NCI-H2107 (cell line): ENCODE data around the gene SLC23A3.

ENCODE experiments used
- DNase-seq: peaks from one replicate; lab custom pipeline; 2025; lab: John Stamatoyannopoulos, UW

Gene SLC23A3

DNA sequence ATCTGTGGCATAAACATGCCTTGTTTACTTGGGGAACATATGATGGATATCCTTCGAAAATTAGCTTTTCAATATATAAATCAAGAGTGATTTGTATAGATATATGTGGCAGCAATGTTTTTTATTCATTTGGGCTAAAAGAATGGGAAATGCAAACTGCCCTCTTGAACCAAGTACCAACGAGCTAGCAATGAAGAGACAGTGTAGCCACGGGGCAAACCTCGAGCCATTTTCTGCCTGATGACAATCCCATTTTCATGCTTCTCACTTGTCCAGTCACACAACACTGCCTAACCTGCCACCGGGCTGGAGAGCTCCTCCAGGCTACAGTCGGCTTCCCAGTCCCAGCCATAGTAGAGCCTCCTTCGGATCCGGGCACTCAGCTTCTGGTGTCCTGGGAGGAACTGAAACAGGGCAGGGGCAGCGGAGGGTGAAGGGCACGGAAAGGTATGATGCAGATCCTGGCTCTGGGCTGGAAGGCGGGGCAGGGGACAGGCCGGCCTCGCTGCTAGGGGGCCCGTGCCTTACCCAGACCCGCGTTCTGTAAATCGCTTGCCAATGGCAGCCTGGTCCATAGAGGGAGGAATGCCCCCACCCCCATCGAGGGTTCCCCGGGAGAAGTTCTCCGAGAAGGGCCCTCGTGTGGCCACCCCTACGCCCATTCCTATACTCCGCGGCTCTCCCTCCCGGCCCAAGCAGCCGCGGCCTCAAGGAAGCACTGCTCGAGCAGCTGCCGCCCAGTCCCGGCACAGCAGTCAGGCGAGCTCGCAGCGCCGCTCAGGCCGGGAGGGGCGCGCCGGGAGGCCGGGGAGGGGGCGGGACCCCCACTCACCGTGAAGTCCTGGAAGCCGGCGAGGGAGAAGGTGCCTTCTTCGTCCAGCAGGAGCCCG lies 6.3 kb upstream of the SLC23A3 start:
- DNase-seq: no peak

DNA sequence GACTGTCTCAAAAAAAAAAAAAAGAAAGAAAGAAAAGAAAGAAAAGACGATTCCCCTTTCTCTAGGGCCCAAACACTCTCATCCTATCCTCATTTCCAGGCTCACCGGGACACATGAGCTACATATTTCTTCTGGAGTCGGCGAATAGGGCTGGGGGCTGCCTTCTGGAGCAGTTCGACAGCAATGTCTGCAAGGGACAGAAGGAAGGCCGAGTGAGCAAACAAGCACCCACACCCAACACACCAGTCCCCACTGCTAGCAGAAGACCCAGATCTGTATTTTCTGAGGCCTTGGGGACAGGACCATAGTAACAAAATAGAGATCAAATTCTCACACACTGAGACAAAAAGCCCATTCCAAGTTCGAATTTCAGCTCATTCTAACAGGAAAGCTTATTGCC lies 5.7 kb upstream of the SLC23A3 start:
- DNase-seq: no peak

DNA sequence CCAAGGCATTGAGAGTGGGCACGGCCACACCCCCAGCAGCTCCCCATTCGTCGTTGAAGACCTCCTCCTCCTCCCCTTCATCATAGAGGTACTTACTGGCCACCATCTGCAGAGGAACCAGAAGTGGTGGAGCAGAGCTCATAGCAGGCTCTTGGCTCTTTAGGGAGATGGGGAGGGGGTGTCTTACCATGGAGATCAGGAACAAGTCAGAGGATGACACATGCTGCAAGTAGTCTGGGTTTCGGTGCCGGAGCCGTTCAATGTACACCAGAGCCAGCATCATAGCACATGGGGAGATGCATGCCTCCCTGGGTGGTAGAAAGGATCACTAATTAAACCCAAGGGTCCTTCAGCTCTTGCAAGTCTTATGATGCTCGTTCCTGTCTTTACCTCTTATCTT lies 5.0 kb upstream of the SLC23A3 start:
- no peak for DNase-seq

DNA sequence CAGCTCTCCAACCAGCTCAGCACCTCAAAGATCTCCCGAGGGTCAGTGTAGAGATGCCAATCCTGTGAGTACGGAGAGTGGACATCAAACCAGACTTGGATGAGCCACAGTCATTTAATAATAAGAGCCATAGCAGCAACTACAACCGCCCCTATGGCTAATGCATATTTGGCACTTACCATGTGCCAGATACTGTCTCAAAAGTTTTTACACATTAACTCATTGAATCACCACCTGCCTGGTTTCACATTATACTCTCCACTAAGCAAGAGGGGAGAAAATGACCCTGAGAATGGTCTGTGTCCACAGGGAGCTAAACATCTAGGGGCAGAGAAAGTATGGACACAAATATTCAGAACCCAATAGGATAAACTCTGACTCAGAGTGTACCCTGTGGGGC lies 4.3 kb upstream of the SLC23A3 start:
- DNase-seq: no peak

DNA sequence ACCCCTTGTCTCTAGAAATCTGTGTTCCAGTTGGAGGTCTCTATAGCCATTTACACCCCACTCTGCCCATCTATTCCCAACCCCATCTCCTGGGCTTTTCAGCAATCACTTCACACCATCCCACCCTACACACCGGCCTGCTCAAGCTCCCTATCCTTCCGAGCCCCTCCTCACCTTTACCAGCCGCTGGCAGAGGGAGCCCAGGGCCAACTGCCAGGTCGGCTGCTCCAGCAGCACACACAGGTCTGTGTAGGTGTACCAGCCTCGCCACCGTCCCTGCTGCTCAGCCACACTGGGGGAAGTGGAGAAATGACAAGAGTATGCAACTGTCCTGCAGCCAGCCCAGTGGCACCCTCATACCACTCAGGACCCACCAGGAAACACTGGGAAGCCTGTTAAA lies 3.3 kb upstream of the SLC23A3 start:
- DNase-seq: no peak

DNA sequence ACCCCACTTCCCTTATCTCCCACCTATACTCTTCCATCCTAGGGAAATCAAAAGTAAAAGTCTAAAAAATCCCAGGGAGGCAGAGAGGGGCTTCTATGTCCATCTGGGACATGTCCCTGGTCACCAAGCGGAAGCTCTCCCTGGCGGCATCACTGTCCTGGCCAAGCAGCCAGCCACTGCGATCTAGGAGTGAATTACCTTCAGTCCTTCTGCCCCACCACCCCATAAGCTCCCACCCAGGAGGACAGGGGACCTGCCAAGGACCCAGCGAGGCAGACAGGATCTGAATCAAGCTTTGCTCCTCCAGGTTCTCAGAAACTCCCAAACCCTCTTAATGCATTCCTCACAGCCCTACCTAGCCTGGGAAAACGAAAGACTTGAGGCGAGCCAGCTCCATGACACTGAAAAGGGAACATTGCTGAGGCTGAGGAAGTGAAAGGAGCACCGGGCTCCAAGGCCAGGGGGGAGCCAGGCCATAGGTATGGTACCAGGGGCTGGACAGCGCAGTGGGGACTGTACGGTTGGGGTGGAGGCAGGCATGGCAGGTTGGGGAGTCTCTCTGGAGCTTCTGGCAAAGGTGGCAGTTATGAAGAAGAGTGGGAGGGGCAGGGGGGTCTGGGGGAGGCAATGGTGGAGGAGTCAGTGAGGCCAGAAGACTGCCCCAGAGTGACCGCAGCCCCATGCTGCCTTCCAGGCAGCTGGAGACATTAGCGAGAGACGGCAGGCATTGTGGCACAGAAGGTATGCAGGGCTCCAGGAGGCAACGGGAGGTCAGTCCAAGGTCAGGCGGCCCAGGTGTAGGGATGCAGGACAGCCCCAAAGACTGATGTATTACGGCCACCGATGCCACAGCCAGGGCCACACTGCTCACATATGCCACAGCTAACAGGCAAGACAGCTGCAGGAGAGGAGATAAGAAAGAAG lies 2.7 kb upstream of the SLC23A3 start:
- DNase-seq: no peak

DNA sequence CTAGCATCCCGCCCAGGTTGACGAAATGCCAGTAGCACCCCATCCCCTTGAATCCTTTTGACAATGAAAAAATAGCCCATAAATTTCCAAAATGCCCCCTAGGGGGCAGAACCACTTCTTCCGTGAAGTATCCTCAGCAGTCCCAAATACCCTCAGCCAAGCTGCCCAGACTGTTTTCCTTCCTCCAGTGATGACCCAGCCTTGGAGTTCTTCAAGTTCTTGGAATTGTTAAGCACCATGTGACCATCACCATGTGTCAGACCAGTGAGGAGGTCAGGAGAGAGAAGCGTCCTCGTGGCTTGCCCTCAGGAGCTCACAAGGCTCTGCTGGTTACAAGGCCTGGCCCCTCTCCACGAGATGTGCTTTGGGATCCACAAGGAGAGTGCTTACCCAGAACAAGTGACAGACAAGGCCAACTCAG lies 1.4 kb upstream of the SLC23A3 start:
- DNase-seq: no peak

DNA sequence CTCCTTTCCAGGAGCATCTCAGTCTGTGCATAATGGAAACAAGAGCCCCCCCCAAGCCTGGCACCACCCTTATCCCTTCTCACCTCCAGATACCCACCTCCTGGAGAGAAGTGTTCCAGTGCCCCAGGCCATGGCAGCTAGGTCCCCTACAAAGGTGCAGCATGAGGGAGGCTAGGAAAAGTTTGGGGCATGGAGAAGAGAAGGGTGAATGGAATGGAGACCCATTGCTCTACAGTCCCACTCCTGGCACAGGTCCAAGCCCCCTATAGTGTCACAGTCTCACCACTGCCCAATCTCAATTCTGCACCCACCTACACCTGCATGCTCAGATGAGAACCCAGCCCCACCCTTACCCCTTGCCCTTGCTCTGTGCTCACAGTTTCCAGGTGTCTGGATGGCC lies 897 bp downstream of the SLC23A3 start:
- DNase-seq: no peak

DNA sequence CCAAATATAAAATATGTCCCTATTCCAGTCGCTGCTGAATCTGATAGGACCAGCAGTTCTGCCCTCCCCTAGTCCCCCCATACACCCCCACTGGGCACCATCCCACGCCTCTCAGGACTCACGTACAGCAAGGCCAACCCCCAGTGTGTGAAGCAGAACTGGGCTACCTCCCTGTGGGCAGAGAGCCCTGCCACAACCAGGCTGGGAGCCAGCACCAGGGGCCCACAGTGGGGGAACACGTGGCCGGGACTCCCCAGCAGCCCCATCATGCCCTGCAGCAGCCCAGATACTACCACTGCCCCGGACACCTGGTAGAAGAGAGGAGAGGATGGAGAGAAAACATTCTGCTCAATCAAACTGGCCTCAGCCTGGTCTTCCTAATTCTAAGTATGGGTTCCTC lies 1.3 kb downstream of the SLC23A3 start:
- no peak for DNase-seq

DNA sequence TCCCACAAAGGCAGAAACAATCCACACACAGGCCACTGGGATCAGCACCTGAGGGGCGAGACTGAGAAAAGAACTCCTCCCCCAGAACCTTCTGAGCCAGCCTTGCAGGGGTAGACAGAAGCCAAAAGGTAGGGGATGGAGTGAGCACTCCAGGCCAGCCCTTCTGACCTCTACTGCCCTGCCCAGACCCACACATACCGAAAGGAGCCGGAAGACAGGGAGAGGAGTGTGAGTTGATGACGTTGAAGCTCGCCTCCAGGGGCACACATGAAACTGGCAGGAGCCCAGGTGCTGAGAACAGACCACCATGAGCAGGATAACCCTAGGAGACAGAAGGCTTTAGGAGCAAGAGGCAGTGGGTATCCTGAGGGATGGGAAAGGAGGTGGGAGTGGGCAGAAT lies 1.8 kb downstream of the SLC23A3 start:
- no peak for DNase-seq

DNA sequence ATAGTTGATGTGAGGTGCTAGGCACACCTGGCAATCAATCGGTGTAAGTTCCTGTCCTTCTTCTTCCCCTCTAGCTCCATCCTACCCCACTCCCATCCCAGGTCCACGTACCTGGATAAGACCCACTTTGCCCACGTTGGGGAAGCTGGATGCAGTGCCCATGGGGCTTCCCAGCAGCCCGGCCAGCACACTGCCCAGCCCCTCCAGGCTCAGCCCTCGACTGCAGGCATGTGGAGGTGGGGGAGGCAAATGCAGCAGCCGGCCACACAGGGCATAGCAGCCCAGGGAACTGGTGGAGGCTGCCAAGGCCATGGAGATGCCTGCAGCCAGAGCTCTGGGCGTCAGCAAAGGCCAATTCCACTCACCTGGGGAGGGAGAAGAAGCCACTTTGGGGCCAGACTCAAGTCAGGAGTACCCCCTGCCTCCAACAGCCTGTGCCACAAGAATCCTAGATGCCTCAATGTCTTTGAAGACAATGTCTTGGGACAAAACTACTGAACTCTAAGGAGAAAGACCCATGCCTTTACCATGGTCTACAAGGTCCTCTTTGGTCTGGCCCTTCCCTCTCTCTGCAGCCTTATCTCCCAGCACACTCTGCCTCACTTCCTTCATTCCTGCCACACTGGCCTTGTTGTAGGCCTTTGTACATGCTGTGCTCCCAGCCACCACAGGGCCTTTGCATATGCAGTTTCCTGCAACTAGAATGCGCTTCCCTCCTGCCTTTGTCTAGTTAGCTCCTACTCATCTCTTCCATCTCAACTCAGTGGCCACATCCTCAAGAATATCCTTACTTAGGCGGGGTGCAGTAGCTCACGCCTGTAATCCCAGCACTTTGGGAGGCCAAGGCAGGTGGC lies 4.5 kb downstream of the SLC23A3 start:
- DNase-seq: no peak

DNA sequence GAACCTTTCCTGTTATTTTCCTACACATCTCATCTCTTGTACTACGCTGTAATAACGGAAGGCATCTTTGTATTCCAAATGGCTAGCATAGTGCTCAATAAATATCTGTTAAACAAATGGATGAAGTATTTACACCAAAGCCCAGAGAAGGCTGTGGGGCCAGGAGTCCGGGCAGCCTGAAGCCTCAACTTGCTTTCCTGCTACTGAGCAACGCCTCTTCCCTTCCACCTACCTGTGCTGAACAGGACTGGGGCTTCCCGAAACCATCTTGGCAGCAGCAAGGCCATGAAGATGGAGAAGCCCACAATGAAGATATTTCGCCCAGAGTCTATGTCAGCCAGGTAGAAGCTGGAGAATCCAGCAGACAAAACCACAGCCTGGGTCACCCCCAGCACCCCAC lies 6.7 kb downstream of the SLC23A3 start:
- DNase-seq: no peak

DNA sequence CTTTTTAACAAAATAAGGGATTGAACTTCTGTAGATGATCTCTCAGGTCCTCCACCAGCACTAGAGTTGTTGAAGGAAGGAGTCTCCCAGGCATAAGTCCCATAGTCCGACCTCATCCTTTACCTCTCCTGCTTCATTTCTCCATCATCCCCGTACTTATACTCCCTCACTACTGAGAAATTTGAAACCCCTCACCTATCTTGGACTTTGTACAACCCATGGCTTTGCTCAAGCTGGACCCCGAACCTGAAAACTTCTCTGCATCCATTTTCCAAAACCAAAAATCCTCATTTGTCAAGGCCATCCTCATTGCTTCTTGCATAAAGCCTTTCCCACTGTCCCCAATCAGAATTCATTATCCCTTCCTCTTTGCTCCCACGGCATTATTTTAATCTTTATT lies 8.7 kb downstream of the SLC23A3 start:
- no peak for DNase-seq

DNA sequence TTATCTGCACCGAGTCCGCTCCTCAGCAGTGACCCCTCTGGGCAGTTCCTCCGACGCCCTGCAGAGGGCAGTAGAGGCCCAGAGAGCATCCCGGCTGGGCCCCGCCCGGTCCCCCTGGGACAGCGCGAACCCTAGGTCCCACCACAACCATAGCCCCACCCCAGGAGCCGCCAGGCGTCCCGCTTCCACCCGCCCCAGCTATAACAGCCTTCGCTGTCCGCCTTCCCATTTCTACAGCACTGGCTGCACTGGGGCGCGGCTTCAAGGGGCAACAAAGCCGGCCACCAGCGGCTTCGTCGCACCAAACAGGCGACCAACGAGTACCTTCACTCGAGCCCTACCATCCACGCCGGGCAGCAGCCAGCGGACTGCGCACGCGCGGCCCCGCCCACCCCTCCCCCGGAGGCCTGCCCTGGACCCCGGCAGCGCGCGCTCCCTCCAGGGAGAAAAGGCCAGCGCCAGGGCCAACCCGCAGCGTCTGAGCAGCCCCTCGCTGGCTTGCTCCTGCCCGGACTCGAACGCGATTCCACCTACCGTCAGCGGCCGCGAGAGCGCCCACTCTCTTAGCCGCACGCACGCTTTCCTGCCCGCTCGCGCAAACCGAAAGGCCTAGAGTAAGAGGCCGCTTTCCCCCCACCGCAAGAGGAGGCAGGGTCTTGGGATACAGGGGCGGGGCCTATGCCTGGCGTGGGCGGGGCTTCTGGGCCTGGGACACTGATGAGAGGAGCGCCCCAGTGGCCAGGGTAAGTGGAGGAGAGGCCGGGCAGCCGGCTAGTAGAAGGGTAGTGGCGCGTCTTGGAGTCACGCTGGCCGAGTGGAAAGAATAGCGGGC lies 9.4 kb downstream of the SLC23A3 start, which contains the start of gene NHEJ1:
Gene NHEJ1 (minus strand): TSS at position 630 of the 832 bp plus-strand sequence. CDS start 2,453 bp downstream, outside the sequence.
- DNase-seq: peak; percentile 36

DNA sequence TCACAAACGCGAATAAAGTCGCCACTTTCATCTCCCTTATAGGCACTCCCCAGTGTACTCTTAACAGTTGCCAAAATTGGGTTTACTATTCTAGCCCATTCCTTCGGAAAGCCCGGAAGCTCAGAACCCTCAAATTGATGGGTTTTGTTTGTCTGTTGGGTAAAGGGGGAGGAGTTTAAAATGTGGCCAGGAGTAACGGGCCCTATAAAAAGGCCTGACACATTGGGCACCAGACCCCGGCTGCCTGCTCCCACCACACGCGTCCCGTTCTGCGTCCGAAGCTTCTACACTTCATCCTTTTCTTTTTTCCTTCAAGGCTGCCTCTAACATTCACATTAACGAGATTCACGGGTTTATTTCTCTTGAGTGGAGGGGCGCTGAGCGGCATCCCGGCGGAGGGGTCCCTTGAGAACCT lies 10.1 kb downstream of the SLC23A3 start:
- no peak for DNase-seq

DNA sequence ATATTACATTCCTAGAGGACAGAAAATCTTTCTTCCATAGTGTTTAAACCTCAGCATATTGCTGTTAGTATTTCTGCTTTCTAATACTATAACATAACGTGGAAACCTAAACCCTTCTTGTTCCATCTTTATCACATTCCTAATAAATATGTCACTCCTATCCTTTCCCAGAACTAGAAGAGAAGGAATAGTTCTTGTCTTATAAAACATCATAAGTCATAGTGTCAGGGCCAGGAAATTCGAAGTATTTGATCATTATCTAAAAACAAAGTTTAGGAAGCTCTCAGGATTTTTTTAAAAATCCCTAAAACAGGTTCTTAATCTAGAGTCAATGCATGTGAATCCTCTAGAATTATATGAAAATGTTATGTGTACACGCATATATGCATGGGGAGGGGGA lies 11.2 kb downstream of the SLC23A3 start:
- DNase-seq: no peak

DNA sequence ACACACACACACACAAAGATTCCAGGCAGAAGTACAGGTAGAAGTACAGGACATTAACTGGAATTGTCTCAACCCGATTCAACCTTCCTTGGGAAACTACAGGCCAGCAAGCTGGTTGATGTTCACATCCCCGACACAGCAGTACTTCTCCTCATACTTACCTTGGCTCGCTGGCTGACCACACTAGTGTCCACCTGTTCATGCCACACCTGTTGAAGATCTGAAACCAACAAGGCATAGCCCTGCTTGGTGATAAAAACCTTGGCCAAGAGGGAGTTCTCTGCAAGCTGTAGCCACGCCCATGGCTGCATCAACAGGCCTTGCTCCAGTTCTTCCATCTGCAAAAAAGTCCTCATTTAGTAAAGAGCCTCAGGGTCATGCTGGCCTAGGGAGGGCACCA lies 11.8 kb downstream of the SLC23A3 start:
- DNase-seq: no peak

DNA sequence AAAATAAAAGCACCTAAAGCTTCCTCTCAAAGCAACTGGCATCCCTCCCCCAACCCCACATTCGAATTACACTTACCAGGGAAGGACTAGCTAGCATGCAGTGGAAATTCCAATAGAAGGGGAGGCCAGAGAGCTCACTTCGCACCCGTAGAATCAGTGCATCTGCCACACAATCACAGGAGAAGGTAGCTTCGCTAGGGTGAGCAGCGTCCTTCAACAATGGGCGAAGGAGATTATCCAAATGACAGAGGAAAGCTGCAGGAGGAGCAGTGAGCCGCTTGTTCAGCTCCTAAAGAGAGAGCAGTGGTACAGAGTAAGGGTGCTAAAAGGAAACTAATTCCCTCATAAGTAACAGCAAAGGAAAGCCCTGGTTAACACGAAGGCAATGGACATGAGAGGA lies 12.4 kb downstream of the SLC23A3 start:
- no peak for DNase-seq

DNA sequence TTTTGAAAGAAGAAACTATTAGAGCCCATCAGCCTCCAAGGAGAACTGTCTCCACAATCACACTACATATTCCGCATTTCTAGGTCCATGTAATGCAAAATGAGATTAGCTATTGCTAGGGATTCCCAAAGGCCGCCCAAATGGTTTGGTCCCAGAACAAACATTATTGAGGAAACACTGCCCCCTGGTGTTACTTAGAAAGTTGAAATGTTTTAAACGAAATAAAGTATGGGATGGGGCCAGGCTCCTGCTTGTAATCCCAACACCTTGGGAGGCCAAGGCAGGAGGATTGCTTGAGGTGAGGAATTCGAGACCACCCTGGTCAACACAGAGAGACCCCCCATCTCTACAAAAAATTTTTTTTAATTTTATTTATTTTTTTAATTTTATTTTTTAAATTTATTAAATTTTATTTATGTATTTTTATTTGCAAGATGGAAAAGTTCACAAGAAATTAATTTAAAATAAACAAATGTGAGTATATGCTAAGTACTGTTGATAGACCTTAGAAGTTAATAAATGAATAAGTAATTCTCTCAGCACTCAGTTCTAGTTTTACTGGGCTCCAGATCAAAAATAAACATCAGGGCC lies 14.7 kb downstream of the SLC23A3 start:
- DNase-seq: peak; percentile 67

DNA sequence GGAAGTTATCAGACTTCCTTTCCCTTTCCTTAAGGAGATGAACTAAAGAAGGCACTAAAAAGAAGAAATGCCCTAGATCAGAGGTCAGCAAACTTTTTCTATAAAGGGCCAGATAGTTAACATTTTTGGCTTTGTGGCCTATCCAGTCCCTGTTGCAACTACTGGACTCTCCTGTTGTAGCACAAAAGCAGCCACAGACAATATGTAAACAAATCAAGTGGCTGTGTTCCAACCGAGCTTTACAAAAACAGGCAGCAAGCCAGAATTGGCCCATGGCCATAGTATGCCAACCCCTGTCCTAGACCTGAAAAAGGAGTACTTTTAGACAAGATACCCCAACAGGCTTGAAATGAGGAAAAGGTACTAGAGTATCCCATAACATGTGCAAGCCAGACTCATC lies 20.2 kb downstream of the SLC23A3 start:
- DNase-seq: no peak

DNA sequence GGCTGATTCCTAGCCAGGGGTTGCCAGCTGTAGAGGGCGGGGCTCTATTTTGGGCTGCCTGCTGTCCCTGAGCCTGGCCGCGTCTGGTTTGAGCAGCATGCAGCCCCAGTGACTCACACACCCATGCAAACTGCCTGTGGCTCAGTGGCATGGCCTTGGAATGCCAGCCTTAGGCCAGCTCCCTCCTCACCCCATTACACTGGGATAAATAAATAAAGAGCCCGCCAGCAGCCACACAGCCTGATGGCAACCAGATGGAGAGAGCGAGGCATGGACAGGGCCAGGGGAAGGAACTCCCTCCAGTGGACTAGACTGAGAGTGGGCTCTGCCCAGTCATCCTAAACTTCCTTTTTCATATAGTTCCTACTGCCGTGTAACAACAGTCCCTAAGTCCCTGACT lies 27.5 kb downstream of the SLC23A3 start:
- DNase-seq: no peak
